ENCODE measurements around the gene ADAD1.

The ADAD1 gene

GRCh38 chr4:122450847-122451246 lies 72.0 kb downstream of the ADAD1 start:
- H3K4me3 ChIP-seq (ENCODE audit: low read length), result no peak overlapping the region
- DNase-seq (ENCODE audit: low read depth), result no peak
- TF ChIP-seq, protein P1, sequence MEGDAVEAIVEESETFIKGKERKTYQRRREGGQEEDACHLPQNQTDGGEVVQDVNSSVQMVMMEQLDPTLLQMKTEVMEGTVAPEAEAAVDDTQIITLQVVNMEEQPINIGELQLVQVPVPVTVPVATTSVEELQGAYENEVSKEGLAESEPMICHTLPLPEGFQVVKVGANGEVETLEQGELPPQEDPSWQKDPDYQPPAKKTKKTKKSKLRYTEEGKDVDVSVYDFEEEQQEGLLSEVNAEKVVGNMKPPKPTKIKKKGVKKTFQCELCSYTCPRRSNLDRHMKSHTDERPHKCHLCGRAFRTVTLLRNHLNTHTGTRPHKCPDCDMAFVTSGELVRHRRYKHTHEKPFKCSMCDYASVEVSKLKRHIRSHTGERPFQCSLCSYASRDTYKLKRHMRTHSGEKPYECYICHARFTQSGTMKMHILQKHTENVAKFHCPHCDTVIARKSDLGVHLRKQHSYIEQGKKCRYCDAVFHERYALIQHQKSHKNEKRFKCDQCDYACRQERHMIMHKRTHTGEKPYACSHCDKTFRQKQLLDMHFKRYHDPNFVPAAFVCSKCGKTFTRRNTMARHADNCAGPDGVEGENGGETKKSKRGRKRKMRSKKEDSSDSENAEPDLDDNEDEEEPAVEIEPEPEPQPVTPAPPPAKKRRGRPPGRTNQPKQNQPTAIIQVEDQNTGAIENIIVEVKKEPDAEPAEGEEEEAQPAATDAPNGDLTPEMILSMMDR (conservative IDR thresholded peaks at IDR 0.05; ENCODE audit: low read depth, low read length), result peak; percentile 40

GRCh38 chr4:122453384-122453995 lies 74.7 kb downstream of the ADAD1 start:
- TF ChIP-seq, protein P1 (conservative IDR thresholded peaks at IDR 0.05; ENCODE audit: low read depth, low read length), result no peak
- DNase-seq (ENCODE audit: low read depth), result no peak

GRCh38 chr4:122456231-122457116 lies 77.7 kb downstream of the ADAD1 start, which contains the start of gene IL2:
IL2 (minus strand) TSS chr4:122456725; CDS start chr4:122456440, 285 bp downstream.
- TF ChIP-seq, protein P1 (conservative IDR thresholded peaks at IDR 0.05; ENCODE audit: low read depth, low read length), result no peak
- H3K4me3 ChIP-seq (ENCODE audit: low read length), result no peak within 1 kb of the TSS
- DNase-seq (ENCODE audit: low read depth), result no peak

More at GRCh38 chr4:122453384-122453995, 74.7 kb downstream of the ADAD1 start:
- no peak overlapping the region for H3K4me3 ChIP-seq (ENCODE audit: low read length)

DNA sequence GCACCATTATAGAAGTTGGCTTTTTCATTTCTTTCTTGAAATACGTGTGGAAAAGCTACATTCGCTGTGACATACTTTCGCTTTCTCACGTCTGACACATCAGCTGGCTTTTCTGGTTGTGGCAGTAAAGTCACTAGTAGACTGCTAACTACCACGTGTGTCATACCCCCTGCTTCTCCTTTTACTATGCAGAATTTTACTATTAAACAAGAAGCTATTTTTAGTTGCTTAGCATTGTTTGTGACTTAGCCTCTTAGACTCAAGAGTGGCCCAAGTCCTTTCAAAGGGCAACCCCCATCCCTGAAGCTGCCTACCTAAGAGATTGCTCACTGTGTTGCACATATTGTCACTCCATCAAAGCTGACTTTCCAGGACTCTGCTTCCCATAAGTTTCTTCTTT lies 79.8 kb downstream of the ADAD1 start:
- TF ChIP-seq, protein P1 (conservative IDR thresholded peaks at IDR 0.05; ENCODE audit: low read depth, low read length), result no peak
- H3K4me3 ChIP-seq (ENCODE audit: low read length), result no peak overlapping the region
- no peak for DNase-seq (ENCODE audit: low read depth)

DNA sequence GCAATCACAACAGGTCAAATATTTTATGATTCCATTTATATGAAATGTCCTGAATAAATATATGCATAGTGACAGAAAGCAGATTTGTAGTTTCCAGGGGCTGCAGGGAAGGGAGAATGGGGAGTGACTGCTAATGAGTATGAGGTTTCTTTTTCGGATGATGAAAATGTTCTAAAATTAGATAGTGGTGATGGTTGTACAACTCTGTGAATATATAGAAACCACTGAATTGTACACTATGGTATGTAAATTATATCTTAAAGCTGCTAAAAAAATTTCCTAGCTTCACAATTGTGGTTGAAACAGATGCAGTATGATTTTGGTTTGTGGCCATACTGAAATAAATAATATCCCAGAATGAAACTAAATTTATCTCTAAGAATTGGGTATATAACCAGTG lies 90.6 kb downstream of the ADAD1 start:
- TF ChIP-seq, protein P1 (conservative IDR thresholded peaks at IDR 0.05; ENCODE audit: low read depth, low read length), result no peak
- H3K4me3 ChIP-seq (ENCODE audit: low read length), result no peak overlapping the region
- no peak for DNase-seq (ENCODE audit: low read depth)

GRCh38 chr4:122475233-122475632 lies 96.4 kb downstream of the ADAD1 start:
- no peak for DNase-seq (ENCODE audit: low read depth)
- TF ChIP-seq, protein P1 (conservative IDR thresholded peaks at IDR 0.05; ENCODE audit: low read depth, low read length), result no peak
- H3K4me3 ChIP-seq (ENCODE audit: low read length), result no peak overlapping the region
